ENCODE measurements around the gene ATP1A1.

ATP1A1 gene

GRCh38 chr1:116449578-116449977 lies 76.5 kb downstream of the ATP1A1 start:
- in situ Hi-C loops (cut with HindIII; ENCODE audit: low pct_ligation_motif_present, low pct_unique_long_range_greater_than_20kb, low sequenced_read_pairs), result no loop called here
- no peak for DNase-seq

GRCh38 chr1:116451702-116452101 lies 78.7 kb downstream of the ATP1A1 start:
- in situ Hi-C loops (cut with HindIII; ENCODE audit: low pct_ligation_motif_present, low pct_unique_long_range_greater_than_20kb, low sequenced_read_pairs), result no loop called here
- DNase-seq, result no peak

- no peak for DNase-seq
- in situ Hi-C loops (cut with HindIII; ENCODE audit: low pct_ligation_motif_present, low pct_unique_long_range_greater_than_20kb, low sequenced_read_pairs), result no loop called here
Measured at GRCh38 chr1:116453481-116453880, 80.4 kb downstream of the ATP1A1 start.

GRCh38 chr1:116453906-116454305 lies 80.9 kb downstream of the ATP1A1 start:
- in situ Hi-C loops (cut with HindIII; ENCODE audit: low pct_ligation_motif_present, low pct_unique_long_range_greater_than_20kb, low sequenced_read_pairs), result no loop called here
- DNase-seq, result no peak
